Stimulated activated CD4-positive, alpha-beta T cell treated with anti-CD3 and anti-CD28 coated beads, Interleukin-2, amount 100 ng/mL, for 24 hours (primary cell): ENCODE measurements around the gene MTF1.

Source experiments
- DNase-seq, 2 donors: peaks; one replicate each; pipeline ENCODE4 v3.0.0-alpha.2; 2020

MTF1 gene

GRCh38 chr1:37867784-37868183, 8.4 kb upstream of the MTF1 start:
- no peak for DNase-seq

- no peak for DNase-seq
Observed at GRCh38 chr1:37866491-37866890, 7.1 kb upstream of the MTF1 start.

GRCh38 chr1:37865348-37866120, 6.1 kb upstream of the MTF1 start:
- DNase-seq: peak; percentile 41 to 53

- DNase-seq: no peak
Observed at GRCh38 chr1:37862330-37862729, 2.9 kb upstream of the MTF1 start.

DNA sequence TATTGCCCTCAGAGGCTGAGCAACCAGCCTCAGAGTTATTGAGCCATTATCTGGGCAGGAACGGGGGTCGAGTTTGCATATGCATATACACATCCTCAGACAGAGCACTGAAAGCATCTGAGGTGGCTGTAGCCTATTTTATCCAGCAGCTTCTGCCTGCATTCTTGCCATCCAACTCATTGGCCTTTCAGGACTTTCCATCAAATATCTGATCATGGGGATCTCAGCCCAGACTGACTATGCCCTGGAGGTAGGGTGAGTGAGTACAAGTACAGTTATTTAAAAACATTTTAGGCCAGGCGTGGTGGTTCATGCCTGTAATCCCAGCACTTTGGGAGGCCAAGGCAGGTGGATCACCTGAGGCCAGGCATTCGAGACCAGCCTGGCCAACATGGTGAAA, 1.8 kb upstream of the MTF1 start:
- DNase-seq: no peak

GRCh38 chr1:37860346-37860666, 914 bp upstream of the MTF1 start:
- DNase-seq: no peak

DNA sequence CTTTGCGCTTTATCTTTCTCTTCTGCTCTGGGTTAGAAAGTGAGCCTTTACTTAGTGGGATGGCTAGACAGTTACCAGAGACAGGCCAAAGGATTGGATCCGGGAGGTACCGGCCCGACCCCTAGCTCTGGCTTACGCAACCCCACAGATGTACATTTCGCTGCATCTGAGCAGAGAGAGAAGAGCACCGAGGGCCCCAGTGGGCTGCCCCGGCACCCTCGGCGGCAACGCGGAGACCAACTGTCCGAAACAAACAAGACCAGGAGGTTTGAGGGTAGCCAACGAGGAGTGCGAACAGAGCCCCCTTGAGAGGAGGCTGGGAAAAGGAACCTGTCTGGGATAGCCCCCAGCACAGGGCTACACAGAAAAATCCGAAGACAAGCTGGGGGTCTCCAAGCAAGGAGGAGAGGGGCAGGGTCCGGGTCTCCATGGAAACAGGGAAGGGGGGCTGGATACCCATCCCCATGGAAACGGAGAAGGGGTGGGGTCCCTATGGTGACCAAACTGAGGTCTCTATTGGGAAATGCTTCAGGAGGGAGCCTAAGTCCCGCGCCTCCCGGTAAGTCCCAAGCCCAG, 373 bp downstream of the MTF1 start:
- peak in 1 of 2 donors; percentile 10 for DNase-seq

DNA sequence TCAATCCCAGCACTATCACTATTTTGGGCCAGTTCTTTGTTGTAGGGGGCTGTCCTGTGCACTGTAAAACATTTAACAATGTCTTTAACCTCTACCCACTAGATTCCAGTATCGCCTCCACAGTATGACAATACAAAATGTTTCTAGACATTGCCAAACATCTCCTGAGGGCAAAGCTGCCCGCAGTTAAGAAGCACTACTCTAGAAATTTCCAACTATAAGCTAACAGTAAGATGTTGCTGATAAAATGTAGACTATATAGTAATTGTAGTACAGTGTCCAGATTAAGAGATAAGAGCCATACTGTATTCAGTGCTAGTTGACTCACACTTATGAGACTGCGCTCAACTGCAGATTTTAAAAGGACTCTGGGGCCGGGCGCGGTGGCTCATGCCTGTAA, 5.0 kb downstream of the MTF1 start:
- DNase-seq: no peak

GRCh38 chr1:37853157-37853556, 6.2 kb downstream of the MTF1 start:
- no peak for DNase-seq

DNA sequence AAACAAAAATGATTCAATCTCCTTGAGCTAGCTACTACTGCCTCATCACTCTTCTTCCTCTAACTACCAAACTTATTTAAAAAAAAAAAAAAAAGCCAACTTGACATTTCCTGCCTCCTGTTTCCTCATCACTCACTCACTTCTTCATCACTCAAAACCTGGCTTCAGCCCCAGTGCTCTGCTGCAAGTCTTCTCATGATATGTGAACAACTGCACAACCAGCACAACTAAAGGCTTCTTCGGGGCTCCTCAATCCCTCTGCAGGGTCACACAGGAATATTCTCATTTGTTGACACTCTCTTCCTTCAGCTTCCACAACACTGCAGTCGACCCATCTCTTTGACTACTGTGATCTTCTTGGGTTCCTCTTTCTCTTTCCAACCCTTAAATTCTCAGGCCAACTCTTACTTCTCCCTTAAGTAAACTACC, 7.6 kb downstream of the MTF1 start:
- no peak for DNase-seq

- no peak for DNase-seq
Observed at GRCh38 chr1:37851262-37851661, 8.1 kb downstream of the MTF1 start.

GRCh38 chr1:37850352-37850955, 8.9 kb downstream of the MTF1 start:
- no peak for DNase-seq

GRCh38 chr1:37849480-37849879, 9.9 kb downstream of the MTF1 start:
- no peak for DNase-seq

DNA sequence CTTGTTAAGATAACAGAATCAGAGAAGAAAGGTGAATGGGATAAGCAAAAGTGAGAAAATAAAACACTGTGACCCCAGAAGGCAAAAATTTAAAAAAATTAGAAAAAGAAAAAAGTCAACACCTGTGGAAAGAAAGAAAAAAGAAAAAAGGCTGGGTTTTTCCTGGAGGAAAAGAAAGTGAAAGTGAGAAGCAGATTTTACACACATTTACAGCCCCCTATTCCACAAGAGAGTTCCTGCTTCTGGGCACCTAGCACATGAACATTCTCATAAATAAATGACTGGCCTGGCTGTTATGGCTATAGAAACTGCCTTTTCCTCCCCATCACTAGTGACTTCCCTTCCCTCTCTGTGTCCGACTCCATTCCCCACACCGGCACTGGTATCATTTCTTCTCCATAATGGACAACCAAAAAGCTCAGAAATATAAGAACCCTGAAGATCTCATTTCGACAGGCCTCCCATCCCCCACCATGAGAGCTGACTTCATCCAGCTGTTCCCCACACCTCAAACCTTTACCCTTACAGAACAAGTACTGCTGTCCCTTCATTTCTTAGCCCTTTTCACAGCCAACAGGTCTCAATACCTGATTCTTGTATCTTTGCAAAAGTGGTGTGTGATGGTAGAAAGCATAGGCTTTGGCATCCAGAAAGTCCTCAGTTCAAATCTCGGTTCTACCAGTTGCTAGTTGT, 12.6 kb downstream of the MTF1 start:
- no peak for DNase-seq

DNA sequence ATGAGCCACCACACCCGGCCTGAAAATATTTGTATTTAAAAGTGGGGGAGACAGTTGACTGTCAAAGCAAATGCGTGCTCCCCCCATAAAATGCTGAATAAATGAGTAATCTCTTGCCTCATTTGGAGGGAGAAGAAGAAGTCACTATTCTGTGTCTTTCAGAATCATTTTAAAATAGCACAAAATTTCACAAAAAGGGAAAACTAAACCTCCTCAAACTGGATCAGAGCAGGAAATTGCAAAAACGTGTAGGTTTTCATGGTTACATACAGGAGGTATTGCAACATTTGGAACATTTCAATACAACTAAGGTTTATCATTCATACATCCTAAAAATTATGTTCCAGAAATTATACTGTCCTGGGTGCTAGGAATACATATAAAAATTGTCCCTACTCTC, 13.6 kb downstream of the MTF1 start:
- no peak for DNase-seq

- no peak for DNase-seq
Observed at GRCh38 chr1:37845049-37845646, 14.2 kb downstream of the MTF1 start.

DNA sequence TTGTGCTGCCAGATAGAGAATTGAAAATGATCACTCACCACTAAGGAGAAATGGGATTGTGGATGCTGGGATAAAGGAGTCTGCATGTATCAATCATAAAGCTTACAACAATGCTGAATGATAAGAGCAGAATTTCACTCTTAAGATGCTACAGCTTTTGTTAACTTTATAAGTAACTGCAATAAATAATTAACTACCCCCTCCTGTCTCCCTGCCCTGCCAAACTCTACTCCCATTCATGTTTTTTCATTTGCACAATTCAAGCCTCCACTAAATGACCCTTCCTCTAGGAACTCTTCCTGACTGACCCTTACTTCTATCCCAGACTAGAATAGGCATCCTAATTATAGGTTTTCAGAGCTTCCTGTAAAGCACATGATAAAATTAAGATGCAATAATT, 14.9 kb downstream of the MTF1 start:
- no peak for DNase-seq

GRCh38 chr1:37841652-37842051, 17.7 kb downstream of the MTF1 start:
- DNase-seq: no peak

- no peak for DNase-seq
Observed at GRCh38 chr1:37840711-37841110, 18.7 kb downstream of the MTF1 start.

- DNase-seq: no peak
Observed at GRCh38 chr1:37839676-37840075, 19.7 kb downstream of the MTF1 start.

- no peak for DNase-seq
Observed at GRCh38 chr1:37836788-37837187, 22.6 kb downstream of the MTF1 start.

DNA sequence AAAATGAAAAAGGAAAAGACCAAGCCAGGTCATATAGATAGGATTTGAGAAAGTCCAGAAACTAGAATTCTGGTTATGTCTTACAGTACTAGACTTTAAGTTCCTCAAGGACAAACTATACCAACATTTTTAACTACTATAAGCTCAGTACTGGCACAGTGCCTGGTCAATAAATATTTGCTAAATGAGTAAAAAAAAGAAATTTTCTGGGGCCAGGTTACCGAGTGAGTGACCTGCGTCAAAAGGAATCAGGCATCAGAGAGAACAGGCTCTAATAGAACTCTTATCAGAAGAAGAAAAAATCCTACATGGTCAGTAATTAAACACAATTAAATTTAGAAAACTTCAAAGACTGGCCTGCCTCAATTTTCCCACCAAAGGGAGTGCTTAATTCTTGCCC, 27.6 kb downstream of the MTF1 start:
- DNase-seq: no peak

- no peak for DNase-seq
Observed at GRCh38 chr1:37831109-37831508, 28.3 kb downstream of the MTF1 start.
